Upper lobe of left lung (tissue), 6 donors: Measurements from ENCODE around the gene IPO8. TPM values are rescaled to one million over a fixed set of nuclear protein-coding genes. Genes with fewer than 3 reads are reported as not detected.
A peak's percentile ranks its signal among the peaks of the same experiment; 100 is the strongest.
"Not testable (repeated sequence)": the region's sequence is repeated elsewhere in the genome, so short reads cannot be mapped to it uniquely, and the experiment has no call there.

ENCODE experiments used
- ATAC-seq, 2 donors: fragments of 200-7000 bp; cut with Tn5 transposase; one replicate each; pipeline ENCODE4 v1.9.1; 2022; ENCODE audit warnings: mild to moderate bottlenecking in 2 of 2, moderate library complexity in 2 of 2; ENCODE audit not compliant: low FRiP score in 2 of 2
- DNase-seq, 2 donors: peaks; one replicate each; pipeline ENCODE4 v3.0.0-alpha.2; 2019 to 2020
- H3K27ac ChIP-seq, 4 donors: fragments of 200-600 bp; sonication (generic); one replicate each; pipeline ENCODE4 v1.5.1; 2016 to 2019
- H3K27me3 ChIP-seq, 4 donors: fragments of 200-600 bp; sonication (generic); one replicate each; pipeline ENCODE4 v1.5.1; 2017 to 2019
- H3K36me3 ChIP-seq, 4 donors: fragments of 200-600 bp; sonication (generic); one replicate each; pipeline ENCODE4 v1.5.1; 2016 to 2019
- H3K4me1 ChIP-seq, 4 donors: fragments of 200-600 bp; sonication (generic); one replicate each; pipeline ENCODE4 v1.5.1; 2018 to 2019
- H3K4me3 ChIP-seq, 4 donors: fragments of 200-600 bp; sonication (generic); one replicate each; pipeline ENCODE4 v1.5.1; 2017 to 2019; ENCODE audit warnings: mild to moderate bottlenecking in 2 of 4, moderate library complexity in 1 of 4
- H3K9me3 ChIP-seq, 4 donors: fragments of 200-600 bp; sonication (generic); one replicate each; pipeline ENCODE4 v1.5.1; 2018 to 2019
- CTCF ChIP-seq, 6 experiments: fragments of 450-650 bp in 4 of 6; fragments of 200-600 bp in 2 of 6; sonication (generic) in 2 of 6; IDR thresholded peaks; one replicate each; pipeline ENCODE4 v1.5.1; 2016 to 2019; ENCODE audit warnings: antibody characterized with exemption in 6 of 6
- EP300 ChIP-seq, 4 donors: sonication (generic); formaldehyde crosslinking; IDR thresholded peaks; one replicate each; pipeline ENCODE4 v1.5.1; 2017; ENCODE audit warnings: antibody characterized with exemption in 4 of 4, control low read depth in 2 of 4
- POLR2A ChIP-seq, 4 donors: fragments of 450-650 bp; IDR thresholded peaks; one replicate each; pipeline ENCODE4 v1.5.1; 2016 to 2017; ENCODE audit warnings: antibody characterized with exemption in 4 of 4, mild to moderate bottlenecking in 2 of 4
- POLR2AphosphoS5 ChIP-seq, 2 donors: sonication (generic); formaldehyde crosslinking; IDR thresholded peaks; one replicate each; pipeline ENCODE4 v1.5.1; 2017; ENCODE audit warnings: antibody characterized with exemption in 2 of 2
- WGBS, 2 donors: methylation state at CpG; one replicate each; pipeline ENCODE4 v1.1.5; 2017 to 2018; 5-methylcytosine and 5-hydroxymethylcytosine counted together
- total RNA-seq, 6 donors: library from RNA; depleted of rRNA in 4 of 6; stranded (reverse); fragments of >200 nt in 4 of 6; gene quantifications; one replicate each; pipeline versions ENCODE4 v1.1.0 to v1.2.1, GENCODE V29; 2016 to 2021
- donor health status: DM: no; HTN: no; CAD: no; lungs with moderate emphysema.
- donor health status: DM: no; HTN: yes; CAD: no; lungs with severe emphysema.

IPO8 gene
- total RNA-seq, 6 donors from 2014 or later, result 20.4 to 68.1 (median 48.0) TPM

GRCh38 chr12:30594509-30594908 is 101.2 kb downstream of the IPO8 start:
- H3K36me3 ChIP-seq, result no peaks in the 10 kb centered on the region
- ATAC-seq, result no peak
- no peak overlapping the region for H3K4me3 ChIP-seq
- no peak for DNase-seq
- 80 to 96% methylated on average over 1 of the region's 1 CpG for WGBS, 2 donors
- H3K27ac ChIP-seq, result no peak overlapping the region
- H3K9me3 ChIP-seq, result no peaks in the 10 kb centered on the region
- no peak for TF ChIP-seq EP300 (IDR thresholded peaks at IDR 0.05)
- TF ChIP-seq POLR2AphosphoS5 (IDR thresholded peaks at IDR 0.05), result no peak
- no peak for TF ChIP-seq POLR2A (IDR thresholded peaks at IDR 0.05)
- no peak for TF ChIP-seq CTCF (IDR thresholded peaks at IDR 0.05)
- no peaks in the 10 kb centered on the region for H3K4me1 ChIP-seq
- no peaks in the 10 kb centered on the region for H3K27me3 ChIP-seq

GRCh38 chr12:30588572-30588971 is 107.1 kb downstream of the IPO8 start:
- H3K27me3 ChIP-seq, H3K9me3 ChIP-seq, ATAC-seq, H3K4me3 ChIP-seq, H3K27ac ChIP-seq, H3K4me1 ChIP-seq, H3K36me3 ChIP-seq: not testable (repeated sequence)
- DNase-seq, result peak in 1 of 2 donors; percentile 44
- 87 to 99% methylated on average over 8 to 12 of the region's 13 CpGs for WGBS, 2 donors

- Histone ChIP-seq H3K36me3 (no peaks in the 10 kb centered on the region), H3K27me3 (no peaks in the 10 kb centered on the region), H3K4me1 (no peaks in the 10 kb centered on the region), H3K4me3 (no peak overlapping the region), H3K9me3 (no peaks in the 10 kb centered on the region), H3K27ac (no peak overlapping the region)
- TF ChIP-seq POLR2AphosphoS5 (IDR thresholded peaks at IDR 0.05) (no peak), CTCF (IDR thresholded peaks at IDR 0.05) (no peak), POLR2A (IDR thresholded peaks at IDR 0.05) (no peak), EP300 (IDR thresholded peaks at IDR 0.05) (no peak)
- WGBS, 2 donors, result 97 to 100% methylated on average over 1 of the region's 1 CpG
- ATAC-seq, result no peak
- DNase-seq, result no peak
Observed at GRCh38 chr12:30587782-30588181, 107.9 kb downstream of the IPO8 start.

- 70 to 82% methylated on average over 2 of the region's 2 CpGs for WGBS, 2 donors
- Histone ChIP-seq H3K4me3 (no peak overlapping the region), H3K4me1 (no peaks in the 10 kb centered on the region), H3K36me3 (no peaks in the 10 kb centered on the region), H3K27me3 (no peaks in the 10 kb centered on the region), H3K27ac (no peak overlapping the region), H3K9me3 (no peaks in the 10 kb centered on the region)
- ATAC-seq (no peak), DNase-seq (no peak)
- TF ChIP-seq EP300 (IDR thresholded peaks at IDR 0.05) (no peak), POLR2A (IDR thresholded peaks at IDR 0.05) (no peak), POLR2AphosphoS5 (IDR thresholded peaks at IDR 0.05) (no peak), CTCF (IDR thresholded peaks at IDR 0.05) (no peak)
Observed at GRCh38 chr12:30585877-30586276, 109.8 kb downstream of the IPO8 start.

GRCh38 chr12:30582943-30583342 is 112.7 kb downstream of the IPO8 start:
- ATAC-seq (no peak), DNase-seq (no peak)
- Histone ChIP-seq H3K27ac (no peak overlapping the region), H3K9me3 (no peaks in the 10 kb centered on the region), H3K4me3 (no peak overlapping the region), H3K27me3 (no peaks in the 10 kb centered on the region), H3K4me1 (no peaks in the 10 kb centered on the region), H3K36me3 (no peaks in the 10 kb centered on the region)
- 95 to 100% methylated on average over 1 of the region's 1 CpG for WGBS, 2 donors
- TF ChIP-seq EP300 (IDR thresholded peaks at IDR 0.05) (no peak), POLR2A (IDR thresholded peaks at IDR 0.05) (no peak), CTCF (IDR thresholded peaks at IDR 0.05) (no peak), POLR2AphosphoS5 (IDR thresholded peaks at IDR 0.05) (no peak)
